K562 (cell line): ENCODE data around the gene ACSBG1. TPM values are rescaled to one million over a fixed set of nuclear protein-coding genes. Genes with fewer than 3 reads are reported as not detected.

Source experiments
- ATAC-seq: fragments of 200-7000 bp; cut with Tn5 transposase; 3 replicates; pipeline ENCODE4 v1.9.1; 2020; ENCODE audit warnings: moderate library complexity
- BruUV-seq: library from RNA; stranded (reverse); fragments of 400-500 nt; replicated peaks from 2 replicates; lab custom pipeline; 2021; lab: Mats Ljungman, UMichigan
- CTCF ChIA-PET: fragments of 300-600 bp; formaldehyde crosslinking; extraction: SDS; loops from one replicate; lab custom pipeline; 2021; ENCODE audit warnings: low intra/inter-chr PET ratio; lab: Yijun Ruan, JAX
- POLR2A ChIA-PET: fragments of 300-600, 350-650 bp; sonication (Branson Sonifier 250); formaldehyde crosslinking; extraction: SDS; loops from one replicate; lab custom pipeline; 2021; ENCODE audit warnings: antibody characterized with exemption, inconsistent platforms; lab: Yijun Ruan, JAX
- DNase-seq, 4 experiments: peaks; one replicate each; pipeline versions ENCODE4 v3.0.0 to v3.0.0-alpha.2; 2011 to 2018; ENCODE audit warnings: low spot score in 3 of 4, mixed read lengths in 3 of 4; ENCODE audit errors: extremely low read depth in 1 of 4
- FAIRE-seq: peaks from 2 replicates; lab custom pipeline; 2011; peaks lifted over from hg19 to GRCh38; lab: Jason Lieb, UNC
- H2AFZ ChIP-seq: 2 replicates; pipeline ENCODE4 v1.6.0; 2011; ENCODE audit warnings: low read depth, low read length, control low read depth, inconsistent platforms
- H3K27ac ChIP-seq: fragments of 200-600 bp; 3 replicates; pipeline ENCODE4 v1.8.0; 2011; ENCODE audit warnings: low read depth, mild to moderate bottlenecking, control low read depth, inconsistent platforms, low read length, moderate library complexity, mixed read lengths; ENCODE audit errors: extremely low read depth
- H3K27me3 ChIP-seq, 2 experiments: fragments of 300-600 bp in 1 of 2; 2 replicates in 1 of 2; 3 replicates in 1 of 2; pipeline versions ENCODE4 v1.6.0 to v1.8.0; 2011; ENCODE audit warnings: inconsistent platforms in 2 of 2, low read length in 2 of 2, mild to moderate bottlenecking in 1 of 2, mixed read lengths in 1 of 2, moderate library complexity in 1 of 2; ENCODE audit not compliant: control insufficient read depth in 2 of 2, insufficient read depth in 2 of 2
- H3K36me3 ChIP-seq: fragments of 300-600 bp; 3 replicates; pipeline ENCODE4 v1.8.0; 2011; ENCODE audit warnings: mild to moderate bottlenecking, low read length, inconsistent platforms; ENCODE audit not compliant: control insufficient read depth, insufficient read depth
- H3K4me1 ChIP-seq, 2 experiments: fragments of 200-600 bp in 1 of 2; replicated peaks in 1 of 2; 2 replicates in 1 of 2; 3 replicates in 1 of 2; pipeline versions ENCODE4 v1.5.1 to v1.8.0; 2011; ENCODE audit warnings: inconsistent platforms in 2 of 2, low read length in 2 of 2, mild to moderate bottlenecking in 1 of 2, mixed read lengths in 1 of 2, moderate library complexity in 1 of 2; ENCODE audit not compliant: control insufficient read depth in 2 of 2, insufficient read depth in 2 of 2
- H3K4me2 ChIP-seq: 2 replicates; pipeline ENCODE4 v1.6.1; 2011; ENCODE audit warnings: low read length, control low read depth, inconsistent platforms, mixed read lengths; ENCODE audit not compliant: insufficient read depth
- H3K4me3 ChIP-seq: fragments of 200-600 bp; sonication (generic), shearing (Covaris generic); 2 replicates; pipeline ENCODE4 v1.5.1; 2016; ENCODE audit warnings: control low read depth, inconsistent platforms
- H3K79me2 ChIP-seq: fragments of 200-600 bp; 3 replicates; pipeline ENCODE4 v1.8.0; 2011; ENCODE audit warnings: low read length, inconsistent platforms; ENCODE audit not compliant: control insufficient read depth, insufficient read depth
- H3K9ac ChIP-seq, 2 experiments: 2 replicates each; pipeline versions ENCODE4 v1.6.0 to v1.6.1; 2011; ENCODE audit warnings: low read depth in 2 of 2, low read length in 2 of 2, control low read depth in 1 of 2, inconsistent platforms in 1 of 2, mild to moderate bottlenecking in 1 of 2, mixed read lengths in 1 of 2; ENCODE audit not compliant: insufficient read depth in 1 of 2
- H3K9me1 ChIP-seq: one replicate; pipeline ENCODE4 v1.6.0; 2011; ENCODE audit warnings: inconsistent platforms, mild to moderate bottlenecking, low read length, moderate library complexity; ENCODE audit not compliant: control insufficient read depth, insufficient read depth
- H3K9me3 ChIP-seq: replicated peaks from 2 replicates; pipeline ENCODE4 v1.5.1; 2011; ENCODE audit warnings: low read depth, low read length, inconsistent platforms; ENCODE audit not compliant: control insufficient read depth, insufficient read depth
- H4K20me1 ChIP-seq: replicated peaks from 2 replicates; pipeline ENCODE4 v1.6.1; 2011; ENCODE audit warnings: low read length, inconsistent platforms, mixed read lengths; ENCODE audit not compliant: control insufficient read depth, insufficient read depth
- CBFA2T2 ChIP-seq: fragments of 450-650 bp; conservative IDR thresholded peaks from 2 replicates; pipeline ENCODE4 v1.6.1; 2017; ENCODE audit warnings: mild to moderate bottlenecking
- CC2D1A ChIP-seq: fragments of 450-650 bp; IDR thresholded peaks from 2 replicates; pipeline ENCODE4 v1.6.1; 2017; ENCODE audit warnings: mild to moderate bottlenecking
- CREM ChIP-seq: IDR thresholded peaks from 2 replicates; pipeline ENCODE4 v1.6.1; 2014; ENCODE audit warnings: antibody characterized with exemption, low read depth
- ESRRA ChIP-seq: fragments of 450-650 bp; IDR thresholded peaks from 2 replicates; pipeline ENCODE4 v1.6.1; 2014; ENCODE audit warnings: low read depth, mild to moderate bottlenecking, moderate library complexity, borderline replicate concordance
- IRF2 ChIP-seq: sonication (generic); formaldehyde crosslinking; IDR thresholded peaks from 2 replicates; pipeline ENCODE4 v1.8.1; 2022; ENCODE audit warnings: mild to moderate bottlenecking, missing genetic modification reagents
- NFIC ChIP-seq: fragments of 450-650 bp; IDR thresholded peaks from 2 replicates; pipeline ENCODE4 v1.6.1; 2017; ENCODE audit warnings: mild to moderate bottlenecking, inconsistent platforms
- NUFIP1 ChIP-seq: fragments of 450-650 bp; IDR thresholded peaks from 2 replicates; pipeline ENCODE4 v1.6.1; 2018; ENCODE audit not compliant: partially characterized antibody
- POLR2A ChIP-seq: fragments of 450-650 bp; conservative IDR thresholded peaks from 2 replicates; pipeline ENCODE4 v1.6.1; 2016
- PURB ChIP-seq: sonication (generic); formaldehyde crosslinking; IDR thresholded peaks from 2 replicates; pipeline ENCODE4 v1.9.0; 2021; ENCODE audit warnings: low read depth, mild to moderate bottlenecking, missing genetic modification reagents
- SIN3A ChIP-seq, 2 experiments: fragments of 150-350 bp in 1 of 2; IDR thresholded peaks; 2 replicates each; pipeline ENCODE4 v1.6.1; 2011 to 2016; ENCODE audit warnings: borderline replicate concordance in 2 of 2, low read depth in 2 of 2, low read length in 2 of 2, mild to moderate bottlenecking in 2 of 2, moderate library complexity in 2 of 2; ENCODE audit not compliant: control insufficient read depth in 1 of 2
- SLC30A9 ChIP-seq: fragments of 250-450 bp; sonication (Bioruptor Pico); IDR thresholded peaks from 2 replicates; pipeline ENCODE4 v1.8.0; 2022; ENCODE audit warnings: mild to moderate bottlenecking, moderate library complexity
- SREBF1 ChIP-seq: fragments of 150-350 bp; IDR thresholded peaks from 2 replicates; pipeline ENCODE4 v1.6.1; 2014; ENCODE audit warnings: antibody characterized with exemption, low read depth, low read length, borderline replicate concordance
- ZNF707 ChIP-seq: fragments of 250-450 bp; sonication (Bioruptor Pico); conservative IDR thresholded peaks from 2 replicates; pipeline ENCODE4 v1.8.0; 2022; ENCODE audit warnings: inconsistent platforms, mild to moderate bottlenecking, moderate library complexity
- WGBS: fragments of 100-300 bp; shearing (Covaris generic); methylation state at CpG from one replicate; pipeline ENCODE4 v1.1.6; 2016; ENCODE audit warnings: low coverage, mixed read lengths; ENCODE audit not compliant: insufficient coverage; ENCODE audit errors: missing lambda C conversion rate; 5-methylcytosine and 5-hydroxymethylcytosine counted together
- in situ Hi-C: fragments of 300-500 bp; cut with MboI; formaldehyde crosslinking; loops from 4 replicates; pipeline ENCODE4 v1.15.0; 2018; ENCODE audit warnings: inconsistent platforms, mixed read lengths
- intact Hi-C: fragments of 100-400 bp; cut with micrococcal nuclease; formaldehyde crosslinking; loops from 2 replicates; pipeline ENCODE4 v1.14.2; 2022
- polyA plus RNA-seq, 8 experiments: library from polyadenylated mRNA; depleted of rRNA in 4 of 8; stranded (reverse) in 5 of 8; unstranded in 3 of 8; fragments of >200 nt; fragmentation: Nextera tagmentation in 2 of 8; fragmentation: Illumina TruSeq in 1 of 8; extraction: Ambion mirVana in 2 of 8; extraction: Trizol in 1 of 8; gene quantifications; 2 replicates each; pipeline versions ENCODE4 v1.2.1 to v1.2.3, GENCODE V29; 2011 to 2014; ENCODE audit warnings: inconsistent platforms in 1 of 8, missing spikeins in 1 of 8
- total RNA-seq, 7 experiments: library from RNA; depleted of rRNA in 6 of 7; stranded (reverse); fragments of >200 nt in 6 of 7; fragmentation: Illumina TruSeq in 2 of 7; extraction: Trizol in 2 of 7; gene quantifications; 2 replicates each; pipeline versions ENCODE4 v1.2.1 to v1.2.3, GENCODE V29; 2011 to 2021; ENCODE audit warnings: low replicate concordance in 1 of 7
- TF ChIP-seq, protein P1 (sequence below): fragments of 200-800 bp; sonication (Bioruptor generic); IDR thresholded peaks from 2 replicates; pipeline ENCODE4 v1.6.1; 2016; ENCODE audit warnings: missing genetic modification characterization, missing compliant biosample characterization
- TF ChIP-seq, protein P2 (sequence below): fragments of 250-450 bp; sonication (Bioruptor Pico); IDR thresholded peaks from 2 replicates; pipeline ENCODE4 v1.8.0; 2022; ENCODE audit warnings: moderate library complexity, mild to moderate bottlenecking, inconsistent platforms
- TF ChIP-seq, protein P3 (sequence below): fragments of 250-450 bp; sonication (Bioruptor Pico); IDR thresholded peaks from 2 replicates; pipeline ENCODE4 v1.9.0; 2021; ENCODE audit warnings: mild to moderate bottlenecking
- TF ChIP-seq, protein P4 (sequence below): fragments of 450-650 bp; IDR thresholded peaks from 2 replicates; pipeline ENCODE4 v1.6.1; 2016; ENCODE audit warnings: missing biosample characterization, missing genetic modification characterization

Gene ACSBG1
- total and polyA plus RNA-seq, 9 of the 15 experiments (the other 6 are each of a cell fraction or from before 2014, with no cell fraction given) = 0.36 to 6.4 (median 2.5) TPM

DNA sequence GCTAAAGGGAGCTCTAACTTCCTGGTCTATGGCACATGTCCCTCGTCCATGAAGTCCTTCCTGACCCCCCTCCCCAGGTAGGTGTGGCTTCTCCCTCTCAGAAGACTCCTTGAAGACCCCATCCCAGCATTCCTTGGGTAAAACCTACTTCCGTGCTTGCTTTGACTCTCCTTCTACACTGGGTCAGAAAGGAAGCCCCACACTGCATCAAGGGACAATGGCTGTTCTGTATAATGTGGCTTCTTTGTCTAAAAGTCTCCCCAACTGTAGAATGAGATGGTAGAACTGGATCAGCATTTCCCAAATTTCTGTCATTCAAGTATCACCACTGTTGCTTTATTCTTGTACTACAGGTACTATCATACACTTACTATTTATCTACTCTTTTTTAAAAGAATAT lies 26.1 kb upstream of the ACSBG1 start (continued):
- TF ChIP-seq, protein P1, sequence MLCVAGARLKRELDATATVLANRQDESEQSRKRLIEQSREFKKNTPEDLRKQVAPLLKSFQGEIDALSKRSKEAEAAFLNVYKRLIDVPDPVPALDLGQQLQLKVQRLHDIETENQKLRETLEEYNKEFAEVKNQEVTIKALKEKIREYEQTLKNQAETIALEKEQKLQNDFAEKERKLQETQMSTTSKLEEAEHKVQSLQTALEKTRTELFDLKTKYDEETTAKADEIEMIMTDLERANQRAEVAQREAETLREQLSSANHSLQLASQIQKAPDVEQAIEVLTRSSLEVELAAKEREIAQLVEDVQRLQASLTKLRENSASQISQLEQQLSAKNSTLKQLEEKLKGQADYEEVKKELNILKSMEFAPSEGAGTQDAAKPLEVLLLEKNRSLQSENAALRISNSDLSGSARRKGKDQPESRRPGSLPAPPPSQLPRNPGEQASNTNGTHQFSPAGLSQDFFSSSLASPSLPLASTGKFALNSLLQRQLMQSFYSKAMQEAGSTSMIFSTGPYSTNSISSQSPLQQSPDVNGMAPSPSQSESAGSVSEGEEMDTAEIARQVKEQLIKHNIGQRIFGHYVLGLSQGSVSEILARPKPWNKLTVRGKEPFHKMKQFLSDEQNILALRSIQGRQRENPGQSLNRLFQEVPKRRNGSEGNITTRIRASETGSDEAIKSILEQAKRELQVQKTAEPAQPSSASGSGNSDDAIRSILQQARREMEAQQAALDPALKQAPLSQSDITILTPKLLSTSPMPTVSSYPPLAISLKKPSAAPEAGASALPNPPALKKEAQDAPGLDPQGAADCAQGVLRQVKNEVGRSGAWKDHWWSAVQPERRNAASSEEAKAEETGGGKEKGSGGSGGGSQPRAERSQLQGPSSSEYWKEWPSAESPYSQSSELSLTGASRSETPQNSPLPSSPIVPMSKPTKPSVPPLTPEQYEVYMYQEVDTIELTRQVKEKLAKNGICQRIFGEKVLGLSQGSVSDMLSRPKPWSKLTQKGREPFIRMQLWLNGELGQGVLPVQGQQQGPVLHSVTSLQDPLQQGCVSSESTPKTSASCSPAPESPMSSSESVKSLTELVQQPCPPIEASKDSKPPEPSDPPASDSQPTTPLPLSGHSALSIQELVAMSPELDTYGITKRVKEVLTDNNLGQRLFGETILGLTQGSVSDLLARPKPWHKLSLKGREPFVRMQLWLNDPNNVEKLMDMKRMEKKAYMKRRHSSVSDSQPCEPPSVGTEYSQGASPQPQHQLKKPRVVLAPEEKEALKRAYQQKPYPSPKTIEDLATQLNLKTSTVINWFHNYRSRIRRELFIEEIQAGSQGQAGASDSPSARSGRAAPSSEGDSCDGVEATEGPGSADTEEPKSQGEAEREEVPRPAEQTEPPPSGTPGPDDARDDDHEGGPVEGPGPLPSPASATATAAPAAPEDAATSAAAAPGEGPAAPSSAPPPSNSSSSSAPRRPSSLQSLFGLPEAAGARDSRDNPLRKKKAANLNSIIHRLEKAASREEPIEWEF (CRISPR knock-in tag) = no peak
- TF ChIP-seq IRF2 = no peak
- TF ChIP-seq, all 486 proteins: peak for 0

DNA sequence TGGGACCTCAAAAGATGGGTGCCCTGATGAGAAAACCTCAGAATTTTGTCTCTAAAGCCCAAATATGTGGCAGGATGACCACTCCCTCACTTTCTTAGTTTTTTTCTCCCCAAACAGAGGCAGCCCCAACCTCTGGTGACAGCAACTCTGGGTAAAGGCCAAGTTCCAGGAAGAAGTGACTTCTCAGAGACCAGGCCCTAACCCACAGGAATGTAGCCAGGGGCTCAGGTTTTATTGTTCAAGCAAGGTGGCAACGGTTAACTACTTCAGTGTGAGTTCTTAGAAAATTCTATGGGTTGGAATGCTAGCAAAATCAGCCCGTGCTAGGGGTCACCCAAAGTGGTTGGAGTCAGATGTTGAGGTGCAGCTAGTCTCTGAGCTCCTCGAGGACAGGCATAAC lies 24.9 kb upstream of the ACSBG1 start:
- H3K9me1 ChIP-seq = no peaks in the 10 kb centered on the region
- peaks cover 10 to 16% of the 10 kb centered on the region in 2 experiments; a peak in 4 of 5 replicates for H3K4me1 ChIP-seq
- H3K79me2 ChIP-seq = no peaks in the 10 kb centered on the region
- intact Hi-C loops = no loop called here
- no peaks in the 10 kb centered on the region for H4K20me1 ChIP-seq
- H3K36me3 ChIP-seq = no peaks in the 10 kb centered on the region
- 7% methylated on average over 3 of the region's 3 CpGs for WGBS
- H3K9ac ChIP-seq = no peak overlapping the region
- no TSS peak for BruUV-seq
- FAIRE-seq (no peak), ATAC-seq (no peak)
- no peaks in the 10 kb centered on the region for H3K27me3 ChIP-seq
- CTCF ChIA-PET = no interaction called here
- no peaks in the 10 kb centered on the region for H3K9me3 ChIP-seq
- peak overlapping the region; percentile 84 for H2AFZ ChIP-seq
- in situ Hi-C loops = no loop called here
- no peak overlapping the region for H3K4me3 ChIP-seq
- POLR2A ChIA-PET = interaction anchor here (0.7 kb wide), 1 partner anchor 79 kb away, joined by 3 read pairs; no protein-coding TSS in a partner anchor
- TF ChIP-seq POLR2A (no peak), SREBF1 (no peak), SLC30A9 (CRISPR knock-in tag) (no peak), CBFA2T2 (no peak), ZNF707 (CRISPR knock-in tag) (no peak), ESRRA (no peak), PURB (no peak), NFIC (no peak), NUFIP1 (no peak), SIN3A (IDR thresholded peaks at IDR 0.05; ENCODE audit: borderline replicate concordance in 2 of 2, control insufficient read depth in 1 of 2, low read depth in 2 of 2, low read length in 2 of 2) (no peak), CREM (no peak), CC2D1A (no peak)
- TF ChIP-seq, protein P2, sequence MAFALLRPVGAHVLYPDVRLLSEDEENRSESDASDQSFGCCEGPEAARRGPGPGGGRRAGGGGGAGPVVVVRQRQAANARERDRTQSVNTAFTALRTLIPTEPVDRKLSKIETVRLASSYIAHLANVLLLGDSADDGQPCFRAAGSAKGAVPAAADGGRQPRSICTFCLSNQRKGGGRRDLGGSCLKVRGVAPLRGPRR (CRISPR knock-in tag) = no peak
- TF ChIP-seq, protein P3, sequence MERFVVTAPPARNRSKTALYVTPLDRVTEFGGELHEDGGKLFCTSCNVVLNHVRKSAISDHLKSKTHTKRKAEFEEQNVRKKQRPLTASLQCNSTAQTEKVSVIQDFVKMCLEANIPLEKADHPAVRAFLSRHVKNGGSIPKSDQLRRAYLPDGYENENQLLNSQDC (CRISPR knock-in tag) = no peak
- TF ChIP-seq, protein P4, sequence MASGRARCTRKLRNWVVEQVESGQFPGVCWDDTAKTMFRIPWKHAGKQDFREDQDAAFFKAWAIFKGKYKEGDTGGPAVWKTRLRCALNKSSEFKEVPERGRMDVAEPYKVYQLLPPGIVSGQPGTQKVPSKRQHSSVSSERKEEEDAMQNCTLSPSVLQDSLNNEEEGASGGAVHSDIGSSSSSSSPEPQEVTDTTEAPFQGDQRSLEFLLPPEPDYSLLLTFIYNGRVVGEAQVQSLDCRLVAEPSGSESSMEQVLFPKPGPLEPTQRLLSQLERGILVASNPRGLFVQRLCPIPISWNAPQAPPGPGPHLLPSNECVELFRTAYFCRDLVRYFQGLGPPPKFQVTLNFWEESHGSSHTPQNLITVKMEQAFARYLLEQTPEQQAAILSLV (tag) = no peak
- TF ChIP-seq, all 486 proteins: peak for 0
- no peak for DNase-seq
- no peak overlapping the region for H3K4me2 ChIP-seq
- no peak overlapping the region for H3K27ac ChIP-seq
